GM15510 (cell line): ENCODE measurements around the gene MIB2.

Source experiments
- POLR2A ChIP-seq: IDR thresholded peaks from 3 replicates; pipeline ENCODE4 v1.6.1; 2011; ENCODE audit warnings: borderline replicate concordance; ENCODE audit not compliant: insufficient read length; ENCODE audit errors: extremely low read depth

The MIB2 gene

GRCh38 chr1:1615256-1616044, at the start of gene MIB2:
MIB2 (plus strand) TSS chr1:1615500; CDS start chr1:1623453, 7,953 bp downstream.
- peak; percentile 72 for TF ChIP-seq POLR2A

GRCh38 chr1:1567152-1567875, 48.0 kb upstream of the MIB2 start:
- no peak for TF ChIP-seq POLR2A

- TF ChIP-seq POLR2A, result no peak
These were observed 47.4 kb upstream of the MIB2 start for GRCh38 chr1:1567891-1568291.

- TF ChIP-seq POLR2A, result no peak
These were observed 46.0 kb upstream of the MIB2 start for GRCh38 chr1:1569341-1569740.

- no peak for TF ChIP-seq POLR2A
These were observed 41.2 kb upstream of the MIB2 start for GRCh38 chr1:1573843-1574720.

- TF ChIP-seq POLR2A, result peak; percentile 90
These were observed 40.4 kb upstream of the MIB2 start, which contains the start of gene SSU72 for GRCh38 chr1:1574721-1575537. SSU72 (minus strand) TSS chr1:1574863; CDS start chr1:1574557, 306 bp downstream.

- TF ChIP-seq POLR2A, result no peak
These were observed 37.8 kb upstream of the MIB2 start for GRCh38 chr1:1577367-1578011.

GRCh38 chr1:1578371-1578940, 36.8 kb upstream of the MIB2 start:
- TF ChIP-seq POLR2A, result no peak

GRCh38 chr1:1582585-1583346, 32.5 kb upstream of the MIB2 start:
- TF ChIP-seq POLR2A, result no peak

- TF ChIP-seq POLR2A, result no peak
These were observed 31.8 kb upstream of the MIB2 start for GRCh38 chr1:1583347-1584010.

GRCh38 chr1:1591452-1591851, 23.8 kb upstream of the MIB2 start:
- no peak for TF ChIP-seq POLR2A

- no peak for TF ChIP-seq POLR2A
These were observed 21.3 kb upstream of the MIB2 start for GRCh38 chr1:1593834-1594601.
